Erythroblast (primary cell): Measurements from ENCODE around the gene MAPK4.

Experiments used
- GATA1 ChIP-seq: IDR thresholded peaks from 2 replicates; pipeline ENCODE4 v1.6.1; 2011; ENCODE audit warnings: low read depth, mild to moderate bottlenecking, control low read depth, low read length, moderate library complexity
- POLR2A ChIP-seq: IDR thresholded peaks from 2 replicates; pipeline ENCODE4 v1.6.1; 2011; ENCODE audit warnings: mild to moderate bottlenecking, low read length

GRCh38 chr18:50656841-50657470 is 97.1 kb downstream of the MAPK4 start:
- TF ChIP-seq POLR2A = no peak
- TF ChIP-seq GATA1 = no peak
